Fibroblast of villous mesenchyme (primary cell): ENCODE measurements around the gene DEUP1. TPM values are rescaled to one million over a fixed set of nuclear protein-coding genes. Genes with fewer than 3 reads are reported as not detected.

Experiments used
- DNase-seq: peaks from one replicate; pipeline ENCODE4 v3.0.0-alpha.2; 2010; ENCODE audit warnings: low read depth
- H3K4me3 ChIP-seq: 2 replicates; pipeline ENCODE4 v1.5.1; 2011; ENCODE audit warnings: low read depth, mild to moderate bottlenecking, low read length
- total RNA-seq: library from RNA; depleted of rRNA; stranded (reverse); fragments of >200 nt; gene quantifications from 2 replicates; pipeline ENCODE4 v1.2.3, GENCODE V29; 2012
- TF ChIP-seq, protein P1 (sequence below): IDR thresholded peaks from 2 replicates; pipeline ENCODE4 v1.5.1; 2012; ENCODE audit warnings: low read depth, mild to moderate bottlenecking, low read length; ENCODE audit not compliant: insufficient read depth

Gene DEUP1
- total RNA-seq, 1 donor, result not detected

DNA sequence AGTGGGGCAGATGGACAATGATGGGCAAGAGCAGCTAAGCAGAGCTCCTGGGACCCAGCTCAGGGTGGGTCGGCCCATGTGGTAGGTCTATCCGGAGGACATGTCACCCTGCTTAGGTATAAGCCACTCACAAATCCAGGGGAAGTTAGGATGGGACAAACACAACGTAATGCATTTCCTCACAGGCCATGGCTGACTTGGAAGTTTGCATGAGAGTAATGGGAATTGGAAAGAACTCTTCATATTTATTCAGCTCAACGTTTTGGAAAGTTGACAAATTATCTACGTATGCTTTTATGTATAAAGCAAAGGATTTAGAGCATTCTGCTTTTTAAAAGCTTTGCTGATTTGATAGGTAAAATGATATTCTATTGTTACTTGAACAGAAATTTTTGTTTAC lies 137.7 kb downstream of the DEUP1 start:
- H3K4me3 ChIP-seq, result no peak overlapping the region
- DNase-seq, result no peak
- TF ChIP-seq, protein P1, sequence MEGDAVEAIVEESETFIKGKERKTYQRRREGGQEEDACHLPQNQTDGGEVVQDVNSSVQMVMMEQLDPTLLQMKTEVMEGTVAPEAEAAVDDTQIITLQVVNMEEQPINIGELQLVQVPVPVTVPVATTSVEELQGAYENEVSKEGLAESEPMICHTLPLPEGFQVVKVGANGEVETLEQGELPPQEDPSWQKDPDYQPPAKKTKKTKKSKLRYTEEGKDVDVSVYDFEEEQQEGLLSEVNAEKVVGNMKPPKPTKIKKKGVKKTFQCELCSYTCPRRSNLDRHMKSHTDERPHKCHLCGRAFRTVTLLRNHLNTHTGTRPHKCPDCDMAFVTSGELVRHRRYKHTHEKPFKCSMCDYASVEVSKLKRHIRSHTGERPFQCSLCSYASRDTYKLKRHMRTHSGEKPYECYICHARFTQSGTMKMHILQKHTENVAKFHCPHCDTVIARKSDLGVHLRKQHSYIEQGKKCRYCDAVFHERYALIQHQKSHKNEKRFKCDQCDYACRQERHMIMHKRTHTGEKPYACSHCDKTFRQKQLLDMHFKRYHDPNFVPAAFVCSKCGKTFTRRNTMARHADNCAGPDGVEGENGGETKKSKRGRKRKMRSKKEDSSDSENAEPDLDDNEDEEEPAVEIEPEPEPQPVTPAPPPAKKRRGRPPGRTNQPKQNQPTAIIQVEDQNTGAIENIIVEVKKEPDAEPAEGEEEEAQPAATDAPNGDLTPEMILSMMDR, result no peak

DNA sequence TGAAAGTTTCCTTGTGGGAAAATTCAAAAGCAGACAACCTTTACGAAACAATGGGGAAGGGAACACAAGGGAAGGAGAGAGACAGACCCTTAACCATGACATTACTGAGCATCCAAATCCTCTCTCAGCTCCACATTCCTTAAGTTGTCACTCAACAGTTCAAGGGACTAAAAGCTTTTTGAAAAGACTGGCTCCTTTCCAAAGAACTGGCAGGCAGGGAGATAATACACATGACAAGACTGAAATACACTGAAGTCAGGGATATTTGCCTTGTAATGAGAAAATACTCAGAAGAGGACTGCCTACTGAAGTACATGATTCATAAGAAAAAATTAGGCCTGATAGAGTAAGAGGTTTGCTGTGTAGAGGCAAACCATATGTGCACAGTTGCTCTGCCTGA lies 143.6 kb downstream of the DEUP1 start:
- no peak overlapping the region for H3K4me3 ChIP-seq
- no peak for DNase-seq
- TF ChIP-seq, protein P1, result no peak

DNA sequence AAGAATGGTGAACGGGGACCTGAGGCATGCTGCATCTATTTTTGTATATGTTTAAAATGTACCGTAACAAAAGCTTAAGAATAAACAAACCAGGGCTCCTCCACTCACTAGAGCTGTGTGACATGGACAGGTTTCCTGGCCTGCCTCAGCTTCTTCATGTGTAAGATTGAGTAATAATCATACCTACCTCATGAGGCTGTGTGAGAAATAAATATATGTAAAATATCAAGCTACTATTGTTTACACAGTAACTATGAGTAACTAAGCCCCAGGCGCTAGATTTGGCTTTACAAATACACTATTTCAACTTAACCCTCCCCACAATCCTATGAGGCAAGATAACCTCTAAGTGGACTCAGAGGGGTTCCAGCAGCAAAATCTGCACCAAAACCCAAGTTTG lies 146.3 kb downstream of the DEUP1 start:
- H3K4me3 ChIP-seq, result no peak overlapping the region
- TF ChIP-seq, protein P1, result no peak
- peak; percentile 76 for DNase-seq

DNA sequence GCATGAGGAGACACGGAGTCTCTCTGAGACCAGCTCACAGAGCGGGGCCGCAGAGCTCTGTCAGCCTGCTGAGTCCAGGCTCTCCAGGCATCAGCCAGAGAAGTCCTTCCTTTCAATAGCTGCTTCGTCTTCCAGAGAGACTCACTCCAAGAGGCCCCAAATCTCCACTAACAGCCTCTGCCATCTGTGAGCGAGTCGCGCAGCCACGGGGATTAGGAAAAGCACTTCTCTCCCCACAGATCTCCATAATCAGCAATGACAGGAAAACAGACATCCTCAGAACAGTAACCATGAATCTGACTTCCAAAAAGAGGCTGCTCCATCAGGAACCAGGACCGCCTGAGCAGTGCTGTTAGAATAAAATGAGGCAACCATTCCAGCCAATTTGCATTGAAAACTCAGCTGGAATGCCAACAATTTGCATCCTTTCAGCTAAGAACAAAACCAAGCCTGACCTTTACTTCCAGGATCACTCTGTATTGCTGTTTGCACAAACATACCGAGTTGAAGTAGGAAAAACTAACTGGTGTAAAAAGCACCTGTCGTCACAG lies 147.2 kb downstream of the DEUP1 start:
- no peak for DNase-seq
- no peak overlapping the region for H3K4me3 ChIP-seq
- TF ChIP-seq, protein P1, result no peak

DNA sequence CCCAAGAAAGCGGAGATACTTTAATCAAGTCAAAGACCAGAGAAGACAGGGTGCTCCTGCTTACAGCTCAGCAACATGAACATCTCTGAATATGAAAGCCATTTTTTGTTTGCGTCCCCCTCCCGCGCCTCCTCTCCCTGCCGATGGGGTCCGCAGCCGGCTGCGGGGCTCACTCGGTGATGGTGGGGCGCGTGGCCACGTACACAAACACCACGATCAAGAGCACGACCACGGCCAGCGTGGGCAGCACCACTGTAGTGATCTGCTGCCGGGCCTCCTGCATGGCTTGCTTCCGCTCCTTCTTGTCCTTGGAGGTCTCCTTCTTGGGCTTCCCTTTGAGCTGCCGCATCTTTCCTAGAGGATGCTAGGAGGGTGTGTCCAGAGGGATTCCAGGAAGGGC lies 148.3 kb downstream of the DEUP1 start:
- no peak overlapping the region for H3K4me3 ChIP-seq
- TF ChIP-seq, protein P1, result no peak
- DNase-seq, result no peak

DNA sequence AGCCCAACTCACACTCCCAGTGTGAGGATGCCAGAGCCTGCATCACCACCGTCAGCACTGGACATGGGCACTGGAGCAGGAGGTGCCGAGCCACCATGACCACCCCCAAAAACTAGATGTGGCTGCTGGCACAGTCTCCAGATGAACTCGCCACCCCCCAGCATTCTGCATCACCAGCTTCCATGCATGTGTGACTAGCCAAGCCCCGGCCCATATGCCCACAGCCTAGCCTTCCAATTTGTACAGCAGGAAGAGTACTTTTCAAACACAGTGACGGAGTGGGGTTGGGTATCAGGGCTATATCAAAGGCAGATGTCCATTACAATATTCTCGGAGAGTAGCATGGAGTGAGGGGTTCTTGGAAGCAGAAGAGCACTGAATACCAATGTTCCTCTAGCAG lies 149.7 kb downstream of the DEUP1 start:
- DNase-seq, result no peak
- H3K4me3 ChIP-seq, result no peak overlapping the region
- TF ChIP-seq, protein P1, result no peak

DNA sequence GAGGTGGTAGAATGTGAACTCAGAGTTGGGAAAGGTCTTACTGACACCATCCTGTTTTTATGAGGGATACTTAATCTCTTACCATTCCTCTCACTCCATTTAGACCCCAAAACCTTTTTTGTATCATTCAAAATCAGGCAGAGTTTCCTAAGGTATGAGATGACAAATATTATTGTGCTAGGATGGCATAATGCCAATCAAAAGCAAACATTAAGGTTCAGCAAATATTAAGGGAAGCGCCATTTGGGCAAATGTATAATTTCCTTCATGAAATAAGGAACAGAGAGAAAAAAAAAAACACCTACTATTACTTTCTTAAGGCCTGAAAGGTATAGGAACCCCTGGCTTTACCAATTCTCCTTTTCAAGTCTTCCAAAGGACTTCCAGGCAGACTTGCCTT lies 150.2 kb downstream of the DEUP1 start:
- no peak overlapping the region for H3K4me3 ChIP-seq
- TF ChIP-seq, protein P1, result no peak
- no peak for DNase-seq
